Neural progenitor cell (in vitro differentiated cells): Measurements from ENCODE around the gene CTCF. TPM values are rescaled to one million over a fixed set of nuclear protein-coding genes. Genes with fewer than 3 reads are reported as not detected.

Source experiments
- DNase-seq: peaks from one replicate; pipeline ENCODE4 v3.0.0-alpha.2; 2016; ENCODE audit warnings: low spot score
- H2AFZ ChIP-seq: fragments of 200-600 bp; sonication (generic); replicated peaks from 2 replicates; pipeline ENCODE4 v1.6.1; 2016; ENCODE audit warnings: antibody characterized with exemption
- H3F3A ChIP-seq: fragments of 200-600 bp; sonication (generic); 2 replicates; pipeline ENCODE4 v1.6.1; 2016; ENCODE audit warnings: antibody characterized with exemption, low read depth
- H3K27ac ChIP-seq: fragments of 200-600 bp; sonication (generic); 2 replicates; pipeline ENCODE4 v1.5.1; 2016; ENCODE audit warnings: mild to moderate bottlenecking
- H3K27me3 ChIP-seq: fragments of 200-600 bp; sonication (generic); 2 replicates; pipeline ENCODE4 v1.6.1; 2016; ENCODE audit warnings: mild to moderate bottlenecking, moderate library complexity
- H3K36me3 ChIP-seq: fragments of 200-600 bp; sonication (generic); 2 replicates; pipeline ENCODE4 v1.5.1; 2016
- H3K4me1 ChIP-seq: fragments of 200-600 bp; sonication (generic); 2 replicates; pipeline ENCODE4 v1.6.1; 2016; ENCODE audit warnings: mixed run types
- H3K4me2 ChIP-seq: fragments of 200-600 bp; sonication (generic); 2 replicates; pipeline ENCODE4 v1.6.1; 2016
- H3K4me3 ChIP-seq: fragments of 200-600 bp; sonication (generic); 2 replicates; pipeline ENCODE4 v1.5.1; 2016
- H3K79me2 ChIP-seq: fragments of 200-600 bp; sonication (generic); 2 replicates; pipeline ENCODE4 v1.6.1; 2016; ENCODE audit warnings: low read depth
- H3K9ac ChIP-seq: fragments of 200-600 bp; sonication (generic); 2 replicates; pipeline ENCODE4 v1.6.1; 2016
- H3K9me3 ChIP-seq: fragments of 200-600 bp; sonication (generic); 2 replicates; pipeline ENCODE4 v1.5.1; 2016; ENCODE audit warnings: low read depth
- H4K20me1 ChIP-seq: fragments of 200-600 bp; sonication (generic); 2 replicates; pipeline ENCODE4 v1.6.1; 2016; ENCODE audit warnings: low read depth
- H3K27ac Mint-ChIP-seq: 3 replicates; pipeline ENCODE4 v1.8.0; 2021; ENCODE audit warnings: mixed read lengths
- H3K27me3 Mint-ChIP-seq: 2 replicates; pipeline ENCODE4 v1.8.0; 2022; ENCODE audit warnings: low read depth, mild to moderate bottlenecking, inconsistent platforms, moderate library complexity, mixed read lengths; ENCODE audit not compliant: insufficient read depth
- H3K36me3 Mint-ChIP-seq: 3 replicates; pipeline ENCODE4 v1.8.0; 2021; ENCODE audit warnings: mixed read lengths
- H3K4me1 Mint-ChIP-seq: 3 replicates; pipeline ENCODE4 v1.8.0; 2021; ENCODE audit warnings: mixed read lengths
- H3K4me3 Mint-ChIP-seq: 3 replicates; pipeline ENCODE4 v1.8.0; 2021; ENCODE audit warnings: mild to moderate bottlenecking, moderate library complexity, mixed read lengths
- H3K9me3 Mint-ChIP-seq: 3 replicates; pipeline ENCODE4 v1.8.0; 2020; ENCODE audit warnings: mixed read lengths
- CTCF ChIP-seq: fragments of 200-600 bp; sonication (generic); IDR thresholded peaks from 2 replicates; pipeline ENCODE4 v1.5.1; 2017; ENCODE audit warnings: antibody characterized with exemption, mild to moderate bottlenecking
- EZH2 ChIP-seq: fragments of 200-600 bp; sonication (generic); IDR thresholded peaks from 2 replicates; pipeline ENCODE4 v1.6.1; 2017; ENCODE audit warnings: antibody characterized with exemption, mild to moderate bottlenecking, moderate library complexity
- EZH2phosphoT487 ChIP-seq: fragments of 200-600 bp; sonication (generic); IDR thresholded peaks from 2 replicates; pipeline ENCODE4 v1.6.1; 2017; ENCODE audit warnings: antibody characterized with exemption
- total RNA-seq: library from RNA; depleted of rRNA; stranded (reverse); fragments of >200 nt; gene quantifications from 2 replicates; pipeline ENCODE4 v1.2.3, GENCODE V29; 2015; ENCODE audit warnings: low replicate concordance

The CTCF gene
- total RNA-seq, 1 donor from 2014 or later, result 76.3 TPM

- Histone ChIP-seq H3K27ac (no peak overlapping the region), H3F3A (peaks cover 5% of the 10 kb centered on the region), H3K4me3 (no peak overlapping the region), H3K27me3 (no peaks in the 10 kb centered on the region), H3K79me2 (no peaks in the 10 kb centered on the region), H4K20me1 (no peaks in the 10 kb centered on the region), H3K4me1 (no peaks in the 10 kb centered on the region), H3K4me2 (no peak overlapping the region), H3K36me3 (peaks cover 10% of the 10 kb centered on the region), H3K9me3 (no peaks in the 10 kb centered on the region), H2AFZ (no peak overlapping the region), H3K9ac (no peak overlapping the region)
- H3K4me1 Mint-ChIP-seq, result no peaks in the 10 kb centered on the region
- no peak overlapping the region for H3K27ac Mint-ChIP-seq
- peaks cover 34% of the 10 kb centered on the region for H3K36me3 Mint-ChIP-seq
- H3K4me3 Mint-ChIP-seq, result no peak overlapping the region
- no peaks in the 10 kb centered on the region for H3K9me3 Mint-ChIP-seq
- H3K27me3 Mint-ChIP-seq, result peaks cover 3% of the 10 kb centered on the region
- TF ChIP-seq CTCF (no peak), EZH2 (no peak), EZH2phosphoT487 (no peak)
- DNase-seq, result no peak
Observed at GRCh38 chr16:67628216-67628615, 65.9 kb downstream of the CTCF start.

- H3K9me3 Mint-ChIP-seq, result no peaks in the 10 kb centered on the region
- Histone ChIP-seq H4K20me1 (peaks cover 4% of the 10 kb centered on the region), H3K9me3 (no peaks in the 10 kb centered on the region), H3K4me2 (no peak overlapping the region), H3K27ac (no peak overlapping the region), H3K79me2 (no peaks in the 10 kb centered on the region), H3F3A (no peaks in the 10 kb centered on the region), H3K27me3 (no peaks in the 10 kb centered on the region), H3K36me3 (peaks cover 5% of the 10 kb centered on the region), H3K9ac (no peak overlapping the region), H2AFZ (no peak overlapping the region), H3K4me1 (no peaks in the 10 kb centered on the region), H3K4me3 (no peak overlapping the region)
- peaks cover 34% of the 10 kb centered on the region for H3K36me3 Mint-ChIP-seq
- H3K4me1 Mint-ChIP-seq, result no peaks in the 10 kb centered on the region
- no peak for DNase-seq
- no peak for TF ChIP-seq CTCF
- no peak for TF ChIP-seq EZH2
- TF ChIP-seq EZH2phosphoT487, result no peak
- H3K27ac Mint-ChIP-seq, result no peak overlapping the region
- H3K4me3 Mint-ChIP-seq, result no peak overlapping the region
- H3K27me3 Mint-ChIP-seq, result peaks cover 2% of the 10 kb centered on the region
Observed at GRCh38 chr16:67632415-67633172, 70.3 kb downstream of the CTCF start.

- Histone ChIP-seq H3K4me3 (no peak overlapping the region), H2AFZ (no peak overlapping the region), H3K9ac (no peak overlapping the region), H3F3A (peaks cover 9% of the 10 kb centered on the region), H3K9me3 (no peaks in the 10 kb centered on the region), H3K4me2 (no peak overlapping the region), H3K36me3 (no peaks in the 10 kb centered on the region), H3K79me2 (no peaks in the 10 kb centered on the region), H3K27me3 (no peaks in the 10 kb centered on the region), H3K4me1 (no peaks in the 10 kb centered on the region), H4K20me1 (peaks cover 4% of the 10 kb centered on the region), H3K27ac (no peak overlapping the region)
- DNase-seq, result no peak
- Mint-ChIP-seq H3K9me3 (no peaks in the 10 kb centered on the region), H3K36me3 (peaks cover 26% of the 10 kb centered on the region), H3K4me3 (no peak overlapping the region), H3K4me1 (no peaks in the 10 kb centered on the region), H3K27me3 (no peaks in the 10 kb centered on the region), H3K27ac (no peak overlapping the region)
- TF ChIP-seq EZH2, result no peak
- TF ChIP-seq EZH2phosphoT487, result no peak
- no peak for TF ChIP-seq CTCF
Observed at GRCh38 chr16:67636713-67637112, 74.4 kb downstream of the CTCF start.
